WTC11 (cell line): Measurements from ENCODE around the gene HOXB5. TPM values are rescaled to one million over a fixed set of nuclear protein-coding genes. Genes with fewer than 3 reads are reported as not detected.

Experiments used
- ATAC-seq: fragments of 200-7000 bp; cut with Tn5 transposase; 2 replicates; pipeline ENCODE4 v1.10.0; 2021; ENCODE audit warnings: mild to moderate bottlenecking, moderate library complexity
- CTCF ChIA-PET: fragments of 300-600 bp; sonication (Branson Sonifier 250); formaldehyde crosslinking; loops from one replicate; lab custom pipeline; 2021; ENCODE audit warnings: antibody characterized with exemption; lab: Charles Lee
- POLR2A ChIA-PET: fragments of 350-600 bp; sonication (Branson Sonifier 250); formaldehyde crosslinking; loops from one replicate; lab custom pipeline; 2021; ENCODE audit warnings: antibody characterized with exemption; lab: Charles Lee
- DNase-seq: peaks from one replicate; pipeline ENCODE4 v3.0.0; 2021; ENCODE audit warnings: low spot score
- H3K27ac Mint-ChIP-seq: 2 replicates; pipeline ENCODE4 v1.8.0; 2021; ENCODE audit warnings: mixed read lengths
- H3K27me3 Mint-ChIP-seq: 2 replicates; pipeline ENCODE4 v1.8.0; 2021; ENCODE audit warnings: low read depth, mild to moderate bottlenecking, moderate library complexity, mixed read lengths
- H3K36me3 Mint-ChIP-seq: 2 replicates; pipeline ENCODE4 v1.8.0; 2021; ENCODE audit warnings: mixed read lengths
- H3K4me1 Mint-ChIP-seq: 2 replicates; pipeline ENCODE4 v1.8.0; 2022; ENCODE audit warnings: mixed read lengths
- H3K4me3 Mint-ChIP-seq: 2 replicates; pipeline ENCODE4 v1.8.0; 2021; ENCODE audit warnings: mild to moderate bottlenecking, moderate library complexity, mixed read lengths
- H3K9me3 Mint-ChIP-seq: 2 replicates; pipeline ENCODE4 v1.8.0; 2021; ENCODE audit warnings: mixed read lengths
- CTCF ChIP-seq: fragments of 200-600 bp; IDR thresholded peaks from 2 replicates; pipeline ENCODE4 v1.8.0; 2022; ENCODE audit warnings: antibody characterized with exemption
- E2F1 ChIP-seq: sonication (generic); formaldehyde crosslinking; IDR thresholded peaks from 2 replicates; pipeline ENCODE4 v1.8.0; 2022; ENCODE audit warnings: mild to moderate bottlenecking, missing genetic modification reagents
- EMX1 ChIP-seq: fragments of 250-450 bp; sonication (Bioruptor Pico); IDR thresholded peaks from 2 replicates; pipeline ENCODE4 v1.8.0; 2021; ENCODE audit warnings: mild to moderate bottlenecking
- ERG ChIP-seq: fragments of 250-450 bp; sonication (Bioruptor Pico); IDR thresholded peaks from 2 replicates; pipeline ENCODE4 v1.8.0; 2021; ENCODE audit warnings: mild to moderate bottlenecking
- FOXJ3 ChIP-seq: sonication (generic); formaldehyde crosslinking; IDR thresholded peaks from 2 replicates; pipeline ENCODE4 v1.9.0; 2021; ENCODE audit warnings: missing genetic modification reagents, mild to moderate bottlenecking, borderline replicate concordance
- GRHL2 ChIP-seq: fragments of 250-450 bp; sonication (Bioruptor Pico); IDR thresholded peaks from 2 replicates; pipeline ENCODE4 v1.8.0; 2022; ENCODE audit warnings: mild to moderate bottlenecking, moderate library complexity; ENCODE audit not compliant: insufficient replicate concordance, severe bottlenecking
- HMGA2 ChIP-seq: fragments of 250-450 bp; sonication (Bioruptor Pico); IDR thresholded peaks from 2 replicates; pipeline ENCODE4 v1.4.0; 2021; ENCODE audit warnings: mild to moderate bottlenecking, moderate library complexity
- NFE2L1 ChIP-seq: sonication (generic); formaldehyde crosslinking; IDR thresholded peaks from 2 replicates; pipeline ENCODE4 v1.8.1; 2023; ENCODE audit warnings: missing genetic modification reagents
- NFYB ChIP-seq: sonication (generic); formaldehyde crosslinking; conservative IDR thresholded peaks from 2 replicates; pipeline ENCODE4 v1.8.0; 2022; ENCODE audit warnings: low read depth, missing genetic modification reagents
- PRRX2 ChIP-seq: fragments of 250-450 bp; sonication (Bioruptor Pico); IDR thresholded peaks from 2 replicates; pipeline ENCODE4 v1.8.0; 2021; ENCODE audit warnings: mild to moderate bottlenecking
- RORB ChIP-seq: fragments of 250-450 bp; sonication (Bioruptor Pico); IDR thresholded peaks from 2 replicates; pipeline ENCODE4 v1.9.0; 2021; ENCODE audit warnings: mild to moderate bottlenecking
- SMAD4 ChIP-seq: sonication (generic); formaldehyde crosslinking; IDR thresholded peaks from 2 replicates; pipeline ENCODE4 v1.8.0; 2022; ENCODE audit warnings: mild to moderate bottlenecking, missing genetic modification reagents
- USF2 ChIP-seq: sonication (generic); formaldehyde crosslinking; IDR thresholded peaks from 2 replicates; pipeline ENCODE4 v1.8.1; 2023; ENCODE audit warnings: mild to moderate bottlenecking, missing genetic modification reagents, moderate library complexity
- ZNF138 ChIP-seq: sonication (generic); formaldehyde crosslinking; conservative IDR thresholded peaks from 2 replicates; pipeline ENCODE4 v1.8.1; 2022; ENCODE audit warnings: mild to moderate bottlenecking, moderate library complexity, missing genetic modification reagents
- total RNA-seq: library from RNA; stranded (reverse); gene quantifications from 3 replicates; pipeline ENCODE4 v1.2.3, GENCODE V29; 2021
- TF ChIP-seq, protein P1 (sequence below): sonication (generic); formaldehyde crosslinking; IDR thresholded peaks from 2 replicates; pipeline ENCODE4 v1.8.1; 2022; ENCODE audit warnings: mild to moderate bottlenecking, moderate library complexity, missing genetic modification reagents
- TF ChIP-seq, protein P2 (sequence below): sonication (generic); formaldehyde crosslinking; IDR thresholded peaks from 2 replicates; pipeline ENCODE4 v1.8.0; 2022; ENCODE audit warnings: mild to moderate bottlenecking, missing genetic modification reagents

The HOXB5 gene
- total RNA-seq, 1 experiment from 2014 or later = not detected

DNA sequence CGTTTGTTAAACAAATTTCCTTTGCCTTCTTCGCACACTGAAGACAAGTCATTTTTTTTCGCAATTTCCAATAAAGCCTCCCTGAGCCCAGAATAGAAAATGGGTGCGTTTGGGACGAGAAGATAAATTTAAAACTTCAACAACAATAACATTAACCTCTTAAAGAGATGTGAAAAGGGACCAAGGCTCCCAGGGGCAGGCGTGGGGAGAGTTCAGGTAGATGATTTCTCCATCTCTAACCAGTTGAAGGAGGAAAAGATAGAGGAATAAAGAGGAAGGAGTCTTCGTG is 14.2 kb downstream of the HOXB5 start:
- TF ChIP-seq GRHL2 (CRISPR knock-in tag) (no peak), NFE2L1 (CRISPR knock-in tag) (no peak), PRRX2 (CRISPR knock-in tag) (no peak)
- no peak overlapping the region for H3K4me3 Mint-ChIP-seq
- H3K36me3 Mint-ChIP-seq = no peaks in the 10 kb centered on the region
- H3K27me3 Mint-ChIP-seq = peaks cover 65% of the 10 kb centered on the region; the same call in 1 of the 2 replicates
- H3K9me3 Mint-ChIP-seq = no peaks in the 10 kb centered on the region
- H3K4me1 Mint-ChIP-seq = peaks cover 39% of the 10 kb centered on the region
- CTCF ChIA-PET = interaction anchor here (0.7 to 1.2 kb wide), 2 partner anchors 30 to 34 kb away, joined by 3 read pairs; no protein-coding TSS in a partner anchor
- no peak overlapping the region for H3K27ac Mint-ChIP-seq
- no peak for DNase-seq
- no peak for ATAC-seq
- POLR2A ChIA-PET = no interaction called here

- Mint-ChIP-seq H3K36me3 (no peaks in the 10 kb centered on the region), H3K4me1 (peaks cover 42% of the 10 kb centered on the region), H3K4me3 (peak overlapping the region; percentile 45), H3K9me3 (no peaks in the 10 kb centered on the region), H3K27me3 (peaks cover 59% of the 10 kb centered on the region; the same call in 1 of the 2 replicates), H3K27ac (no peak overlapping the region)
- no peak for DNase-seq
- no peak for TF ChIP-seq ZNF138 (CRISPR knock-in tag)
- no peak for TF ChIP-seq CTCF
- TF ChIP-seq SMAD4 (CRISPR knock-in tag) = no peak
- TF ChIP-seq E2F1 (CRISPR knock-in tag) = no peak
- ChIA-PET CTCF (interaction anchor here (0.9 to 1.3 kb wide), 2 partner anchors 58 to 300 kb away, joined by 3 to 4 read pairs; no protein-coding TSS in a partner anchor), POLR2A (no interaction called here)
- ATAC-seq = peak; percentile 31
These were observed 14.7 kb downstream of the HOXB5 start for GRCh38 chr17:48578616-48579470.

DNA sequence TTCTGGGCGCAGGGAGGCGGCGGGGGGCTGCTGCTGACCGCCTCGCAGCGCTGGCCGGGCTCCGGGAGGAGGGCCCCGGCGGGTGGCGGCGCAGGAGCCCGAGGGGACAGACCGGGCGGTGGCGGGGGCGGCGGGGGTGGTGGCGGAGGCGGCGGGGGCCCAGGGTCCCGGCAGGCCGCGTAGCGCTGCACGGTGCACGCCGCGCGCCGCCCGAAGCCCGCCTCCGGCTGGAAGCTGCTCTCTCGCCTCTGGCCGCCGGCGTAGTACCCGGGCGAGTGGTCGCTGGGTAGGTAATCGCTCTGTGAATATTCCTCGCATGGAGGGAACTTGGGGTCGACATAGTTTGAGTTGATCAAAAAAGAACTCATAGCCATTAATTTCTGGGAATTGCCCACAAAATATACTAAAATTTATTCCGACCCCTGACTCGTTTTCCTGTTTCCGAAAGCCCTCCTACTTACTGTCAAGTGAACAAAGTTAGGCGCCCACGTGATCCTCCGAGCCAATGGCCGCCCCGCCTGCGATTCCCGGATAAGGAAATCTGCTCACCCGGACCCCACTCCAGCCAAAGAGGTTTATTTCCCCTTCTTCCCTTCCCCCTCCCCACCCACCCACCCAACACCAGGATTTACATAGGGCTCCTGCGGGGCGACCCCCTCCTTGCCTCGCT is 15.5 kb downstream of the HOXB5 start, which contains the start of gene HOXB4:
TSS of gene HOXB4 (minus strand) at position 405 of the 670 bp plus-strand sequence. CDS start at position 374, 31 bp downstream.
- Mint-ChIP-seq H3K27me3 (peaks cover 51% of the 10 kb centered on the region; the same call in 1 of the 2 replicates), H3K4me3 (peak within 1 kb of the TSS; percentile 60), H3K9me3 (no peaks in the 10 kb centered on the region), H3K4me1 (peaks cover 47% of the 10 kb centered on the region), H3K27ac (no peak within 1 kb of the TSS), H3K36me3 (no peaks in the 10 kb centered on the region)
- ATAC-seq (peak; percentile 43), DNase-seq (peak; percentile 73)
- TF ChIP-seq RORB (no peak), FOXJ3 (CRISPR knock-in tag) (no peak), E2F1 (CRISPR knock-in tag) (no peak), ERG (CRISPR knock-in tag) (no peak), USF2 (CRISPR knock-in tag) (peak; percentile 85), EMX1 (no peak), HMGA2 (CRISPR knock-in tag) (no peak), NFYB (CRISPR knock-in tag) (peak; percentile 24; the same call in 1 of the 2 replicates)
- TF ChIP-seq, protein P1, sequence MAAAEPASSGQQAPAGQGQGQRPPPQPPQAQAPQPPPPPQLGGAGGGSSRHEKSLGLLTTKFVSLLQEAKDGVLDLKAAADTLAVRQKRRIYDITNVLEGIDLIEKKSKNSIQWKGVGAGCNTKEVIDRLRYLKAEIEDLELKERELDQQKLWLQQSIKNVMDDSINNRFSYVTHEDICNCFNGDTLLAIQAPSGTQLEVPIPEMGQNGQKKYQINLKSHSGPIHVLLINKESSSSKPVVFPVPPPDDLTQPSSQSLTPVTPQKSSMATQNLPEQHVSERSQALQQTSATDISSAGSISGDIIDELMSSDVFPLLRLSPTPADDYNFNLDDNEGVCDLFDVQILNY (CRISPR knock-in tag) = no peak
- TF ChIP-seq, protein P2, sequence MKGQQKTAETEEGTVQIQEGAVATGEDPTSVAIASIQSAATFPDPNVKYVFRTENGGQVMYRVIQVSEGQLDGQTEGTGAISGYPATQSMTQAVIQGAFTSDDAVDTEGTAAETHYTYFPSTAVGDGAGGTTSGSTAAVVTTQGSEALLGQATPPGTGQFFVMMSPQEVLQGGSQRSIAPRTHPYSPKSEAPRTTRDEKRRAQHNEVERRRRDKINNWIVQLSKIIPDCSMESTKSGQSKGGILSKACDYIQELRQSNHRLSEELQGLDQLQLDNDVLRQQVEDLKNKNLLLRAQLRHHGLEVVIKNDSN (CRISPR knock-in tag) = peak; percentile 83
- CTCF ChIA-PET = interaction anchor here (0.9 to 1.3 kb wide), 3 partner anchors 35 to 301 kb away, joined by 3 to 4 read pairs (median 4); no protein-coding TSS in a partner anchor
- POLR2A ChIA-PET = no interaction called here
